H1 (cell line): ENCODE measurements around the gene VAMP2. TPM values are rescaled to one million over a fixed set of nuclear protein-coding genes. Genes with fewer than 3 reads are reported as not detected.

Experiments used
- BRCA1 ChIP-seq: IDR thresholded peaks from 2 replicates; pipeline ENCODE4 v1.6.1; 2012; ENCODE audit warnings: low read depth, low read length, improper control_type of control experiment
- CTBP2 ChIP-seq: IDR thresholded peaks from 2 replicates; pipeline ENCODE4 v1.7.0; 2011; ENCODE audit warnings: borderline replicate concordance, mild to moderate bottlenecking, moderate library complexity, mixed read lengths, low read length; ENCODE audit not compliant: insufficient read depth, insufficient read length
- EP300 ChIP-seq, 2 experiments: IDR thresholded peaks; 1 replicate in 1 of 2; 2 replicates in 1 of 2; pipeline ENCODE4 v1.6.1; 2011 to 2012; ENCODE audit warnings: low read depth in 2 of 2, low read length in 2 of 2, mild to moderate bottlenecking in 2 of 2, borderline replicate concordance in 1 of 2, inconsistent platforms in 1 of 2, moderate library complexity in 1 of 2
- GABPA ChIP-seq: IDR thresholded peaks from 2 replicates; pipeline ENCODE4 v1.6.1; 2011; ENCODE audit warnings: mild to moderate bottlenecking, low read length, moderate library complexity, borderline replicate concordance; ENCODE audit not compliant: insufficient read depth
- KDM1A ChIP-seq: fragments of 200-600, 300-600 bp; sonication (generic); IDR thresholded peaks from 2 replicates; pipeline ENCODE4 v1.7.1; 2016; ENCODE audit warnings: mild to moderate bottlenecking, low read length, borderline replicate concordance
- NRF1 ChIP-seq: IDR thresholded peaks from 2 replicates; pipeline ENCODE4 v1.6.1; 2011; ENCODE audit warnings: mild to moderate bottlenecking, low read depth, low read length, improper control_type of control experiment
- RXRA ChIP-seq: IDR thresholded peaks from 2 replicates; pipeline ENCODE4 v1.6.1; 2011; ENCODE audit warnings: low read depth, mild to moderate bottlenecking, low read length, moderate library complexity; ENCODE audit not compliant: insufficient read depth
- SP1 ChIP-seq: IDR thresholded peaks from 2 replicates; pipeline ENCODE4 v1.6.1; 2011; ENCODE audit warnings: low read depth, low read length
- TAF7 ChIP-seq: optimal IDR thresholded peaks from 2 replicates; pipeline ENCODE3; 2011; ENCODE audit warnings: low read depth, mild to moderate bottlenecking, inconsistent platforms, low read length, moderate library complexity, borderline replicate concordance
- polyA plus RNA-seq, 7 experiments: library from polyadenylated mRNA; depleted of rRNA in 3 of 7; stranded (reverse) in 5 of 7; unstranded in 2 of 7; fragments of >200 nt in 5 of 7; fragments of 200-250 nt in 2 of 7; gene quantifications; 1 replicate in 5 of 7; 2 replicates in 1 of 7; 4 replicates in 1 of 7; pipeline versions ENCODE4 v1.2.1 to v1.2.3, GENCODE V29; 2011 to 2013; ENCODE audit warnings: missing spikeins in 2 of 7, mixed read lengths in 2 of 7
- total RNA-seq: library from RNA; stranded (reverse); fragmentation: NEBNext Ultra II Directional; extraction: Animal tissue kit (Norgen Biotek cat#: 25700); gene quantifications from 2 replicates; pipeline ENCODE4 v1.2.1, GENCODE V29; 2021
- TF ChIP-seq, protein P1 (sequence below): fragments of 300-600 bp; sonication (generic); IDR thresholded peaks from 2 replicates; pipeline ENCODE4 v1.7.1; 2012; ENCODE audit warnings: low read length, moderate library complexity, mild to moderate bottlenecking, inconsistent platforms; ENCODE audit not compliant: insufficient replicate concordance

Gene VAMP2
- total and polyA plus RNA-seq, 2 of the 8 experiments (the other 6 are each of a cell fraction or from before 2014, with no cell fraction given) = 19.3 to 20.5 TPM

DNA sequence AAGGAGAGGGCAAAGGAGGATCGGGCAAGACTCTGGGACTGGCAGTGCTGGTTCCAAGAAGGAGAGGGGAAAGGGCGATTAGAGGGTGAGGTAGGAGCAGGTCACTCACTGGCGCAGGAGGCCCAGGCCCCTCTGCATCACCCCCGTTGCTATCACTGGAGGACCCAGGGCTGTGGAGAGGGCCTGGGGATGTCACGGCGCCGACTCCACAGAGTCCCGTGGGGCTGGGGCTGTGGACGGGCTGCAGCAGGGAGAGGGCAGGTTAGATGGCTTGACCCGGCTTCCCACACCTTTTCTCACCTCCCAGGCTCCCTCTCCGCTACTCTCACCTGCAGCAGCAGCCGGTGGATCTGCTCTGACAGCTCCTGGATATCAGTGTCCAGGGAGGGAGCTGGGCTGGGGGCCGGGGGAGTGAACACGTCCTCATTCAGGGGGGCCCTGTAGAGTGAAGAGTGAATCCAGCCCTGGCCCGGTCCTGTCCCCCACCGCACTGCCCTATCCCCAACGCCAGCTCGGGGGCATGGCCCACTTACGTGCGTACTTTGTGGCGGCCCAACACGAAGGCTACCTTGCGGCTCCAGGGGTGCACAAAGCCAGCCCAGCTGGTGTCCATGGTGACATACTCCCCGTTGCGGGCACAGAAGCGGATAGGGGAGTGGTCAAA is 15.5 kb downstream of the VAMP2 start (continued):
- TF ChIP-seq, protein P1, sequence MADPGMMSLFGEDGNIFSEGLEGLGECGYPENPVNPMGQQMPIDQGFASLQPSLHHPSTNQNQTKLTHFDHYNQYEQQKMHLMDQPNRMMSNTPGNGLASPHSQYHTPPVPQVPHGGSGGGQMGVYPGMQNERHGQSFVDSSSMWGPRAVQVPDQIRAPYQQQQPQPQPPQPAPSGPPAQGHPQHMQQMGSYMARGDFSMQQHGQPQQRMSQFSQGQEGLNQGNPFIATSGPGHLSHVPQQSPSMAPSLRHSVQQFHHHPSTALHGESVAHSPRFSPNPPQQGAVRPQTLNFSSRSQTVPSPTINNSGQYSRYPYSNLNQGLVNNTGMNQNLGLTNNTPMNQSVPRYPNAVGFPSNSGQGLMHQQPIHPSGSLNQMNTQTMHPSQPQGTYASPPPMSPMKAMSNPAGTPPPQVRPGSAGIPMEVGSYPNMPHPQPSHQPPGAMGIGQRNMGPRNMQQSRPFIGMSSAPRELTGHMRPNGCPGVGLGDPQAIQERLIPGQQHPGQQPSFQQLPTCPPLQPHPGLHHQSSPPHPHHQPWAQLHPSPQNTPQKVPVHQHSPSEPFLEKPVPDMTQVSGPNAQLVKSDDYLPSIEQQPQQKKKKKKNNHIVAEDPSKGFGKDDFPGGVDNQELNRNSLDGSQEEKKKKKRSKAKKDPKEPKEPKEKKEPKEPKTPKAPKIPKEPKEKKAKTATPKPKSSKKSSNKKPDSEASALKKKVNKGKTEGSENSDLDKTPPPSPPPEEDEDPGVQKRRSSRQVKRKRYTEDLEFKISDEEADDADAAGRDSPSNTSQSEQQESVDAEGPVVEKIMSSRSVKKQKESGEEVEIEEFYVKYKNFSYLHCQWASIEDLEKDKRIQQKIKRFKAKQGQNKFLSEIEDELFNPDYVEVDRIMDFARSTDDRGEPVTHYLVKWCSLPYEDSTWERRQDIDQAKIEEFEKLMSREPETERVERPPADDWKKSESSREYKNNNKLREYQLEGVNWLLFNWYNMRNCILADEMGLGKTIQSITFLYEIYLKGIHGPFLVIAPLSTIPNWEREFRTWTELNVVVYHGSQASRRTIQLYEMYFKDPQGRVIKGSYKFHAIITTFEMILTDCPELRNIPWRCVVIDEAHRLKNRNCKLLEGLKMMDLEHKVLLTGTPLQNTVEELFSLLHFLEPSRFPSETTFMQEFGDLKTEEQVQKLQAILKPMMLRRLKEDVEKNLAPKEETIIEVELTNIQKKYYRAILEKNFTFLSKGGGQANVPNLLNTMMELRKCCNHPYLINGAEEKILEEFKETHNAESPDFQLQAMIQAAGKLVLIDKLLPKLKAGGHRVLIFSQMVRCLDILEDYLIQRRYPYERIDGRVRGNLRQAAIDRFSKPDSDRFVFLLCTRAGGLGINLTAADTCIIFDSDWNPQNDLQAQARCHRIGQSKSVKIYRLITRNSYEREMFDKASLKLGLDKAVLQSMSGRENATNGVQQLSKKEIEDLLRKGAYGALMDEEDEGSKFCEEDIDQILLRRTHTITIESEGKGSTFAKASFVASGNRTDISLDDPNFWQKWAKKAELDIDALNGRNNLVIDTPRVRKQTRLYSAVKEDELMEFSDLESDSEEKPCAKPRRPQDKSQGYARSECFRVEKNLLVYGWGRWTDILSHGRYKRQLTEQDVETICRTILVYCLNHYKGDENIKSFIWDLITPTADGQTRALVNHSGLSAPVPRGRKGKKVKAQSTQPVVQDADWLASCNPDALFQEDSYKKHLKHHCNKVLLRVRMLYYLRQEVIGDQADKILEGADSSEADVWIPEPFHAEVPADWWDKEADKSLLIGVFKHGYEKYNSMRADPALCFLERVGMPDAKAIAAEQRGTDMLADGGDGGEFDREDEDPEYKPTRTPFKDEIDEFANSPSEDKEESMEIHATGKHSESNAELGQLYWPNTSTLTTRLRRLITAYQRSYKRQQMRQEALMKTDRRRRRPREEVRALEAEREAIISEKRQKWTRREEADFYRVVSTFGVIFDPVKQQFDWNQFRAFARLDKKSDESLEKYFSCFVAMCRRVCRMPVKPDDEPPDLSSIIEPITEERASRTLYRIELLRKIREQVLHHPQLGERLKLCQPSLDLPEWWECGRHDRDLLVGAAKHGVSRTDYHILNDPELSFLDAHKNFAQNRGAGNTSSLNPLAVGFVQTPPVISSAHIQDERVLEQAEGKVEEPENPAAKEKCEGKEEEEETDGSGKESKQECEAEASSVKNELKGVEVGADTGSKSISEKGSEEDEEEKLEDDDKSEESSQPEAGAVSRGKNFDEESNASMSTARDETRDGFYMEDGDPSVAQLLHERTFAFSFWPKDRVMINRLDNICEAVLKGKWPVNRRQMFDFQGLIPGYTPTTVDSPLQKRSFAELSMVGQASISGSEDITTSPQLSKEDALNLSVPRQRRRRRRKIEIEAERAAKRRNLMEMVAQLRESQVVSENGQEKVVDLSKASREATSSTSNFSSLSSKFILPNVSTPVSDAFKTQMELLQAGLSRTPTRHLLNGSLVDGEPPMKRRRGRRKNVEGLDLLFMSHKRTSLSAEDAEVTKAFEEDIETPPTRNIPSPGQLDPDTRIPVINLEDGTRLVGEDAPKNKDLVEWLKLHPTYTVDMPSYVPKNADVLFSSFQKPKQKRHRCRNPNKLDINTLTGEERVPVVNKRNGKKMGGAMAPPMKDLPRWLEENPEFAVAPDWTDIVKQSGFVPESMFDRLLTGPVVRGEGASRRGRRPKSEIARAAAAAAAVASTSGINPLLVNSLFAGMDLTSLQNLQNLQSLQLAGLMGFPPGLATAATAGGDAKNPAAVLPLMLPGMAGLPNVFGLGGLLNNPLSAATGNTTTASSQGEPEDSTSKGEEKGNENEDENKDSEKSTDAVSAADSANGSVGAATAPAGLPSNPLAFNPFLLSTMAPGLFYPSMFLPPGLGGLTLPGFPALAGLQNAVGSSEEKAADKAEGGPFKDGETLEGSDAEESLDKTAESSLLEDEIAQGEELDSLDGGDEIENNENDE = no peak
- TF ChIP-seq GABPA = no peak
- no peak for TF ChIP-seq KDM1A
- TF ChIP-seq CTBP2 = no peak
- TF ChIP-seq SP1 = no peak
- no peak for TF ChIP-seq TAF7
- TF ChIP-seq EP300 (IDR thresholded peaks at IDR 0.05; ENCODE audit: borderline replicate concordance in 1 of 2, low read depth in 2 of 2, low read length in 2 of 2) = no peak
- no peak for TF ChIP-seq RXRA
- TF ChIP-seq BRCA1 = no peak
- TF ChIP-seq NRF1 = no peak
